NOMO-1 treated with dmso at 0.1 percent for 144 hours (cell line): Measurements from ENCODE around the gene SLC4A4.

ENCODE experiments used
- DNase-seq: peaks from one replicate; lab custom pipeline; 2025; ENCODE audit not compliant: unreplicated experiment; lab: John Stamatoyannopoulos, UW

Gene SLC4A4

DNA sequence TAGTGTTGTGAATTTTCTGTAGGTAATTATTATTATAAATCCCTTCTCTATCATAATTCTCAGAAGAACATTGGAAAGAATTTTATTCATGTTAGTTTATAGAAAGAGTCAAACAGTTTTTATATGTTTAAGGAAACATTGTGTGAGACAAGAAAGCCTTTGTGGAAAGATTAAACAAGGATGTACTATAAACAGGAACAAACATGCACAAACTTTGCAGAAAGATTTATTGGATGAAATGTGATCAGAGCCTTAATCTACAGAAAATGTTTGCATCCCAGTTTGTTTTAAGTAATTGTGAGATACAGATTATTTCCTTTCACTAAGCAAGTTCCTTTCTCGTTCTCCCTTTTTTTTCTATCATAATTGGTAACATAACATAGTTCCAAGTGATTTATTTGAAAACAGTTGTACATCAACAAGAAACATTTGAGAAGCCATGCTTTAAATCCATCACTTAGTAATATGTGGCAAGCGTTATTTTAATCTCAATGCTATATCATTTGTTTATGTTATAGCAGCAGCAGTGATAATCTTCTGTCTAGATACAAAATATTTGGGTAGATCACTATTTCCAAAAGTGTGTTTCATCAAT, 129.4 kb downstream of the SLC4A4 start:
- DNase-seq, result no peak

DNA sequence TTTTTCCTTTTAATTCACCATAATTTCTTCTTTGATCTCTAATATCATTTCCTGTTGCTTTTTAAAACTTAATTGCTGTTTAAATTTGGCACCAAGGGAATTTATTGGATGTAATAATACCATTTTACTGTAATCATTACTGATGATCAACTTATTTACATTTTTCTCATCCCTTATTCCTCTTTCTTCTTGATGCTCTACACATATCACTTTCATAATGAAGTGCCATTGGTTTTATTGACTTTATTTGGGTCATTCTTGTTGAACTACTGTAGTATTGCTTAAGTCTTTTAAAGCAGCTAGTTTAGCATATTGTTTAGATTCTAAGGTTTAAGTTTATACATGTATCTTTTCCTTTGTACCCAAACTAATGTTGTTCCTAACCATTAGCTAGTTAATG, 130.7 kb downstream of the SLC4A4 start:
- DNase-seq, result no peak

DNA sequence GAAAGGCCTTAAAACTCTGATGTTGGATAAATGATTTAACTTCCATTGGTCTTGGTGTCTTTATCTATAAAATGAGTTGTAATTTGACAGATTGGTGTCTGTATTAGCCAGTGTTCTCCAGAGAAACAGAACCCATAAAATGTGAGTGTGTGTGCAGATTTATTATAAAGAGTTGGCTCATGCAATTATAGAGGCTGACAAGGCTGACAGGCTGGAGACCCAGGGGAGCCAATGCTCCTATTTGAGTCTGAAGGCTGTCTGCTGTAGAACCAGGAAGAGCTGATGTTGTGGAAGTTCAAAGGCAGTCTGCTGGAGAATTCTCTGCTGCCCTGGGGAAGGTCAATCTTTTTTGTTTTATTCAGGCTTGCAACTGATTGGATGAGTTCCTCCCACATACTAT, 131.7 kb downstream of the SLC4A4 start:
- DNase-seq, result no peak

DNA sequence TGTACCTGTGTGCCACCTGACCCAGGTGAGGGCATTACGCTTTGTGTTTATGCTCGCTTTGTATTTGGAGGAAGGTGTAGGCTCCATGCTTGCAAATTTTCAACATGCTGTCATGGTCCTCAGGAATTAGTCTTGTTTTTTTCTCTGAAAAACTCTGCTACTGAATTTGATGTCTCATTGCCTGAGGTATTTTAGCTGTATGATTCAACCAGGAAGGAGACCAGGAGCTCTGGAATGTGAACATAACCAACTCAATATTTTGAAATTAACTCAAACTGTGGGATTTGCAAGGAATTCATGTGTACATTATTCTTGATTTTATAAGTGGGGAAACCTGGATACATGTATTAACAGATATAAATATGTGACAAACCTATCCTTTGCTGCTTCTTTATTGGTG, 134.1 kb downstream of the SLC4A4 start:
- no peak for DNase-seq

DNA sequence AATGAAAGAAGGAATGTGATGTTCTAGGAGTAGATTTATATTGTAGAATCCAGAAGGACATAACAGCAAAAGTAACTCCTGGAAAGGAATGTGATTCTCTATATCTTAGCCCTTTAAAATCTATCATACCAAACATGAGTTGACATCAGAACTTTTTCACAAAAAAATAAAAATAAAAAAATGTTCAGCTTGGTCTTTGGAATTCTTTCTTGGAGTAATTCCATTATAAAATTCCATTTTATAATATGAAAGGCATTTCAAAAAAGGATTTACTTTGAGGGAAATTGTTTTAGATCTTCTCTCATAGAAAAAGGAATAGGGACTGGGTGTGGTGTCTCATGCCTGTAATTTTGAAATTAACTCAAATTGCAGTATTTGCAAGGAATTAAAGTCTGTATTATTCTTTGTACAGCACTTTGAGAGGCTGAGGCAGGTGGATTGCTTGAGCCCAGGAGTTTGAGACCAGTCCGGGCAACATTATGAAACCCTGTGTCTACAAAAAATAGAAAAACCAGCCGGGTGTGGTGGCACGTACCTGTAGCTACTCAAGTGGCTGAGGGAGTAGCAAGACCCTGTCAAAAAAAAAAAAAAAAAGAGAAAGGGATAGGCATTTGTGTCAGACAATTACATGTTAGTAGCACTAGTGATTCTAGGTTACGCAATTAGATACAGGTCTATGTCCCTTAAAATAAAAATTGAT, 134.9 kb downstream of the SLC4A4 start:
- DNase-seq, result no peak

DNA sequence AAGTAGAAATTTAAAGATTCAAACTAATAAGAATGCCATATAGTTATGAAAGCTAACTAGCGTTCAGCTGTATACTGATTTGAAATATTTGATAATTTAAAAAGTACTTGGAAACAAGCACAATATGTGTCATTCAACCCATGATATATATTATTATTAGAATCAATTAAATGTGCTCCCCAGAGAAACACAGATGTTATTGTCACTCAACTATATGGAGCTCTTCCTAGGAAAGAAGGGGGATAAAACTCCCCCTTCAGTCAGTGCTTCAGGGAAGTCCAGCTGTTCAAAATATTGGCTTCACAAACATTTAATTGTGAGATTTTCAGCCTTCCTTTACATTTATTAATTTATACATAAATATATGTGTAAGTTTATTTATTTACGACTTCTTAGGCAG, 135.9 kb downstream of the SLC4A4 start:
- no peak for DNase-seq

DNA sequence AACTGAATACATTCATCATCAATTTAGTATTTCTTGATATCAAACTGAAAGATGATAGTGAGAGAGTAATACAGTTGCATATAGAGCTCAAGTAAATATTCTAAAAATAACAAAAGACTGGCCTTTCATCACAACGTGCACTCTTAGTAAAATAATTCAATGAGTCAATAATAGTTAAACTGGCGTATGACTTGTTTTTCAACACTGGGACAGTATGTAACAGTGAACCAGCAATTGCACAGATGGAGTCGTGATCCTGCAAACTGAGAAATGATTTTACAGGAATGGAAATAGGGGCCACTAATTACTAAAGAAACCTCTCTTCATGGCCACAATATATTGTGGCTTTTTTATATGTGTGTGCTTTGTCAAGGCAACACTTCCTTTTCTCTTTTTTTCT, 137.4 kb downstream of the SLC4A4 start:
- no peak for DNase-seq

DNA sequence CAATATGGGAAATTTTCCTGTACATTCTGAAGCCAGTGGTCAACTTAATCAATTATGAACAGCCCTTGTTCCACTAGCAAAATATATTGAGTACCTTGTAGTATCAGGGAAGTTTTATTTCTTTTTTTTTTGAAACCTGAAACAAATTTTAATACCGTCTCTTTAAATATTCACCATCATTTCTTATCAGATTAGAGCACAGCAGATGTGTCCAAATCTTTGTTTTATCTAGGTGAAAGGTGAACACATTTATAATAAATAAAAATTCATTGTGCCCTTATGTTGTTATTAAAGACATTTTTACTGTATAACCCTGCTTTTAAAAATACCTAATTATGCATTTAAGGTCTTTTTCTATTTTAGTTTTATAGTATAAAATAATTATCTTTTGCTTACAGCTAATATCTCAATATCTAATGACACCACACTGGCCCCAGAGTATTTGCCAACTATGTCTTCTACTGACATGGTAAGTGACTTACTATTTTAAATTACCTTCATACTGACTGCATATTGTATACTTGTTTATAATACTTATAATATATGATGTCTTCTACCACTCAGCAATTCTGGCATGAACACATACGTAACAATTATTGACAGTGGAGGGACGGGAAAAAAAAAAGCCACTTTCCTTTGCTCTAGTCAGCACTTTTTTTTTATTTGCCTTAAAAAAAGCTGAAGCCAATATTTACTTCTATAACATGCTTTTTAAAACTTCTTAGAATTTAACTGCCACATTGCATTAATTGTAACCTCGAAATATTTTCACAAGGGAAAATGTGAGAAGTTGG, 147.9 kb downstream of the SLC4A4 start:
- DNase-seq, result no peak

DNA sequence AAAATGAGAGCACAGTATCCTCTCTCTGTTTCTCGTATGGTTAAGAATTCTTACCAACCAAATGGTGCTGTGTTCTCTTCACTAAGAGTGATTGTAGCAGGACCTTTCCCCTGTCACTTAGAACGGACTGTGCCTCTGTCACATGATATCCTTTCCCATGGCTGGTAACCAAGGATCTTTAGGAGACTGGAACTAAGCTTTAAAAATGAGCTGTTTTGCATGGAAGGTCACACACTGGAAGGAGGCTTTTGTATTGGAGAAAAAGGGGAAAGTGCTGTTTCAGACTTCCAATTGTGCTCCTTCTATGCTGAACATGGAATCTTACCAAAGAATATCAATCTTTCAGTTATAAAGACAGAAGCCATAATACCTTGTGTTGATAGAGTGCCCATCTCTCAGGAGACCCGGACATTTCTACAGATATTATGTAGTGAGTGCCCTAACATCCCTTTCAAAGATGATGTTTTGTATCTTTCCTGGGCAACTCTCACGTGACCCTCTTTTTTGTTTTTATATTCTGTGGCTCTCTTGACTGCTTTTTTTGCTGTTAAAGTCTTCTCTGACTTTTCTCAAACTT, 148.6 kb downstream of the SLC4A4 start:
- no peak for DNase-seq

DNA sequence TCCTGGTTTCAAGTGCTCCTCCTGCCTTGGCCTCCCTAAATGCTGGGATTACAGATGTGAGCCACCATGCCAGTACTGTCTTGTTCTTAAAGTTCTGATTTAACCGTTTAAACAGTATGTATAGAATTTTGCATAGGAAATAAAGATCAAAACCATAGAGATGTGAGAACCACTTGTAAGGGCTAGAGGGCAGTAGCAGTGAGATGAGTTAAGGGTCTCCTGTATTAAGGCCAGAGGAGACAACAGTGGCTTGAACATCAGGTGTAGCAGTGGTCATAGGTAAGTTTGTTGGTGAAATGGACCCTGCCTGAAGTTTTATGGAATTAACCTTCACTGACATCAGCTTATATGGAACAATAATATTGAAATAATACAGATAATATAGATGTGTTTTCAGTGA, 155.7 kb downstream of the SLC4A4 start:
- no peak for DNase-seq

DNA sequence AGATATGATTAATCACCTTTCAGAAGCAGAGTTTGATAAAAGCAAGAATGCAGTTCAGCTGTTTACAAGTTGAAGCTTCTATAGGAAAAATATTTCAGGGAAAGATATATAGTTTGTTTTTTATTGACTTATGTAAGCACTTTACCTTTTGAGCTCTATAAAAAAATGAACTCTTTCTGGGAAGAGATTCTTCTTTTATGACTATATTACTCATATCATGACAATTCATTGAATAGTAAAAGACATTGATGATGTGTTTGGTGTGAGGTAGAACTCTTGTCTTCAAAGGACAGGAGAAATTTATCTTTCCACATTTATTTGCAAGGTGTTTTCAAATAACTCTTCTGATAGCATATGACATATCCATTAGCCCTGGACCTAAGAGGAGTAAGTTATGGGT, 156.6 kb downstream of the SLC4A4 start:
- DNase-seq, result no peak

DNA sequence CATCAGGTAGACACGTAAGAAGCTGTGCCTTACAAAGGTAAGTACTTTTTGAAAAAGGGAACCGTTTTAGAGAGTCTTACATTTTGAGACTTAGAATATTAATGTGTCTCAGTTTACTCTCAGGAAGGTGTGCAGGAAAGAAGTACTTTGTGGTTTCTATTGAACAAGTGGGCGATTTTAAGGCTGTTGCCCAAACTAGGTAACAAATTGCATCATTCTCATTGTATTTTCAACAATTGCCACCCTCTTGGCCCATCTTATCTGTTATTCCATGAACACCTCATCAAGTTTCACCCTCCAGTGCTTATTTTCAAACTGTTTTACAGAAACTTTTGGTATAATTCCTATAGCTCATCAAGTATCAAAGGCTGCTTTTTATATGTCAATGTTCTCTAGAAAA, 158.3 kb downstream of the SLC4A4 start:
- DNase-seq, result no peak

DNA sequence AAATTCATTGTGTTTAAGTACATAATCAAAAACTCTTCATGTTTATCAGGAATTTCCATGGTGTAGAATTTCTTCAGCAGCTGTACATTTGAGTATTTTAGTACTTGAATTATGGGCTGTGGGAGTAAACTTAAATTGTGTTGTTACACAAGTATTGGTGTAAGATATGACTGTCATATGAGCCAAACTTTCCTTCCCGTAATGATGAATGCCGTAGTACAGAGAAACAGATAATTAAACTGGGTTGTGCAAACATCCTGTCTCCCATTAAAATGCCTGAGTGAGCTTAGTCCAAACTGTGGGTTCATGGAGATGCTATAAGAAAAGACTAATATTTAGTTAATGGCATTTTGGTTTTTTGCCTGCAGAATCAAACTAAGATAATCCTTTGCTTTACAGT, 159.2 kb downstream of the SLC4A4 start:
- DNase-seq, result no peak

DNA sequence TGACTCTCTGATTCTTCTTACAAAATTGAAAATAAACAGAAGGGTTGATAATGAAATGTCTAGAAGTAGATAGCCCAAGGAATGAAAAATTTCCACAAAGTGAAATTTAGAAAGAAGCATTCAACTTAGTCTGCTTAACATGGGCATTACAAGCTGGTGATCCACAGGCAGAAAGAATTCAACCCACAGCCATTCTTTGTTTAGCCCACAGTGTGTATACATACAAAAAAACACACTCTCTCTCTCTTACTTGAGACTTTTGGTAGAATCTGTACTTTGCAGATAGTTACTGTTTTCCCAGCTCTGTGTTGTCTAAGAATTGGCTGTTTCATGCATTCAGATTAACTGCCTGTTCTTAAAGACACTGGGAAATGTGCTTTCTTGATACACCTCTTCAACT, 159.8 kb downstream of the SLC4A4 start:
- no peak for DNase-seq

DNA sequence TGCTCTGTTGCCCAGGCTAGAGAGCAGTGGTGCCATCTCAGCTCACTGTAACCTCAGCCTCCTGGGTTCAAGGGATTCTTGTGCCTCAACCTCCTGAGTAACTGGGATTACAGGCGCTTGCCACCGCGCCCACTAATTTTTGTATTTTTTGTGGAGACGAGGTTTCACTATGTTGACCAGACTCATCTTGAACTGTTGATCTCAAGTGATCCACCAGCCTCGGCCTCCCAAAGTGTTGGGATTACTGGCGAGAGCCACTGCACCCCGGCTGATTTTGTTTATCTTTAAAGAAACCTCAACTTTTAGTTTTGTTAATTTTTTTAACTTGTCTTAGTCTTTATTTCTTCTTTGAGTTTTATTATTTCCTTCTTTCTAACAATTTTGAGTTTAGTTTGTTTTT, 163.2 kb downstream of the SLC4A4 start:
- no peak for DNase-seq

DNA sequence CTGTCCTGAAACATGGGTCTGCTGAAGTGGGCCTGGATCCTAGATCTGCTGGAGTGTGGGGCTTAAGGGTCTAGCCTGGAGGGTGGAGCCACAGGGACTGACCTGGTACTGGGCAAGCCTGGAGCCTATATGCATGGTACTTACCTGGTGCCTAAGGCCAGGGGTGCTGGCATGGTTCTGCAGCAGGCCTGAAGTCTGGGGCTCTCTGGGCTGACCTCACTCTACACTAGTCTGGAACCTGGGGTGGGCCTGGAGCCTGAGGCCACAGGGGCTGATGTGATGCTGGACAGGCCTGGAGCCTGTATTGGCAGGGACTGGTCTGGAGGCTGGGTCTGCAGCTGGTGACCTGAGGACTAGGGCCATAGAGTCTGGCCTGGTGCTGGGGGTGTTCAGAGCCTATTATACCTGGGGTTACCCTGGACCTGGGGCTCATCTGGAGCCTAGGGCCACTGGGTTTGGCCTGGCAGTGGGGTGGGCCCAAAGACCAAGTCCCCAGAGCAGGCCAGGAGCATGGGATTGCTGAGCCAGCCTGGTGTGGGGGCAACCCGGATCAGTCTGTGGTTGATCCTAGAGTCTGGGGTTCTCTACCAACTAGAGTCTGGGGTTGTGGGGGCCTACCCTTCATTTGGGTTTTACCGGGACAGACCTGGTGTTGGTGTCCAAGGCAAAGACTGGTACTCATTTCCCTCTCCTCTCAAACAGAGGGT, 179.6 kb downstream of the SLC4A4 start:
- DNase-seq, result no peak

DNA sequence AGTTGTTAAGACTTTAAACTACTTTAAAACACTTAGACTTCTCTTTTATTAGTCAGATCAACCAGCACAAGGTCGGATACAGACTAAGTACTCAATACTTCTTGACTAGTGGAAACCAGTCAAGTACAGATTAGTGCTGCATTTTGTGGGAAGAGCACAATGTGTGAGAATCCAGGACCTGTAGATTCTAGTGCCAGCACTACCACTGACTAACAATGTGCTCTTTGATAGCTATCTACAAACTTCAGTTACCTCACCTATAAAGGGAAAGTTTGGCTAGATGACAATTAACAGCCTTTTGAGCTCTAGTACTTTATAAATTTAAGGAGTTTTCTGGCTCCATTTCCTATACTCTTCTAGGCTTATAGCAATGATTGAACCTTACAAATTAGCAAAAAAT, 181.5 kb downstream of the SLC4A4 start:
- no peak for DNase-seq

DNA sequence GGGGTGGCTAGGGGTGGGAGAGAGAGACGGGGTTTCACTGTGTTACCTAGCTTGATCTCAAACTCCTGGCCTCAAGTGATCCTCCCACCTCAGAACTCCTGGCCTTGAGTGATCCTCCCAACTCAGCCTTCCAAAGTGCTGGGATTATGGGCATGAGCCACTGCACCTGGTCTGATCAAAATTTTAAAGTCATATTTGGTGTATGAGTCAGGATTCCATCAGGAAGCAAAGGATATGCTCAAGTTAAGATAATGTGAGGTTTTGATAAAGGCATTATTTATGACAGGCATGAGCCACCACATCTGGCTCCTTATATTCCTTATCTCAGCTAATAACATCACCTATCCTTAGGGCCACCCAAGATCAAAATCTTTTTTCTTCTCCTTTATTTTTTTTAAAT, 182.0 kb downstream of the SLC4A4 start:
- DNase-seq, result no peak

DNA sequence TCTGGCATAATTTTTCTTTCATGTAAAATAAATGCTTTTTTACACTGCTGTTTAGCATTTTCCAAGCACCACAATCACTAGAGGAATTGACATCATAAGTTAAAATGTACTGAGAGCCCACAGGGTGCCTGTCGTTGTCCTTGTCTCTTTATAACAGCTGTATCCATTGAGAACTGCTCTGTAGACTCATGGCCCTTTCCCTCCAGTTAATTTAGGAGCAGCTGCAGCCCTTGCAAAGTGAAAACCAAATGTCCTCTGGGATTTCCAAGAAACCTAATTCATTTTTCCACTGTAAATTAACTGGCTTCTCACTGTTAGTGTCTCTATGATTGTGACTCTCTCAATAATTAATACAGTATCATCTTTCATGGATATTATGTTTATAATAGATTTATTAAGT, 185.9 kb downstream of the SLC4A4 start:
- DNase-seq, result no peak

DNA sequence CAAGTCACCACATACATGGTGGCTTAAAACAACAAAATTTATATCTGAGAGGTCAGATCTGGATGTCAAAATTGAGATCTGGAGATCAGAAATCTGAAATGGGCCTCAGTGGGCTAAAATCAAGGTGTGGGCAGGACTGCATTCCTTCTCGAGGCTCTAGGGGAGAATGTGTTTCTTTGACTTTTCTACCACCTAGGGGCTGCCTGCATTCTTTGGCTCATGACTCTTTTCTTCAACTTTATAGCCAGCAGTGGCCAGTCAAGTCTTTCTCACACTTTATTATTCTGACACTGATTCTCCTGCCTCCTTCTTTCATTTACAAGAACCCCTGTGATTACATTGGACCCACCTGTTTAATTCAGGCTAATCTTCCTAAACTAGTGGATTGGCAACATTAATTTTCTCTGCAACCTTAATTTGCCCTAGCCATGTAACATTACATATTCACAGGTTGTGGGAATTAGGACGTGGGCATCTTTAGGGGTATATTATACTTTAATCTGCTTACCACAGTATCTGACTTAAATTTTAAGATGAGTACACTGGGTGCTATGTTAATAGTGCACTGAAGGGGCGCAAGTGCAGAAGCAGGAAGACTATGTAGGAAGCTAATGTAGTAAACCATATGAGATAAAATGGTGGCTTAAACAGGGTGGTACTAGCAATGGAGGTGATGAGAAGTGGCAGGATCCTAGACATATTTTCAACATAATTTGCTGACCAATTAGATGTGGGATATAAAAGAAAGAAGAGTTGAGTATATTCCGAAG, 188.0 kb downstream of the SLC4A4 start:
- DNase-seq, result no peak

DNA sequence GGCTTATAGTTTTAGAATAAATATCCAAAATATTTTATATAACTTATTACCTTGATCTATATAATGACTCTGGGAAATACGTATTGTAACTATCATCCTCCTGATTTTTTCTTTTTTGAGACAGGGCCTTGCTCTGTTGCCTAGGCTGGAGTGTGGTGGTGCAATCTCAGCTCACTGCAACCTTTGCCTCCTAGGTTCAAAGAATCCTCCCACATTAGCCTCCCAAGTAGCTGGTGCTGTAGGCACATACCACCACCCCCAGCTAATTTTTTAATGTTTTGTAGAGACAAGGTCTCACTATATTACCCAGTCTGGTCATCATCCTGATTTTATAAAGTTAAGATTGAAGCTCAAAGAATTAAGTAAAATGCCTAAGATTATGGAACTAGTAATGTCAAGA, 193.6 kb downstream of the SLC4A4 start:
- no peak for DNase-seq
